Measurements from ENCODE around the gene FAM162B. TPM values are rescaled to one million over a fixed set of nuclear protein-coding genes. Genes with fewer than 3 reads are reported as not detected.

Gene FAM162B
- total RNA-seq, 1 experiment from 2014 or later: 2.1 TPM

- no peaks in the 10 kb centered on the region for H3K4me1 Mint-ChIP-seq
- Histone ChIP-seq H4K91ac (ENCODE audit: insufficient read length, low read depth, low read length) (no peak overlapping the region), H2BK12ac (ENCODE audit: insufficient read length, low read depth, low read length) (no peak overlapping the region), H2BK15ac (ENCODE audit: low read depth, low read length) (no peak overlapping the region), H3K27me3 (ENCODE audit: insufficient read depth, low read length) (no peaks in the 10 kb centered on the region), H3K14ac (ENCODE audit: insufficient read depth, low read length) (no peak overlapping the region), H2BK120ac (ENCODE audit: low read depth, low read length, poor library complexity, severe bottlenecking) (no peak overlapping the region), H4K8ac (replicated peaks; ENCODE audit: insufficient read length, low read depth, low read length) (no peak overlapping the region), H4K5ac (ENCODE audit: insufficient read length, low read depth, low read length) (no peak overlapping the region), H3K23ac (ENCODE audit: insufficient read length, low read depth, low read length) (no peak overlapping the region), H3K4me1 (ENCODE audit: insufficient read depth, low read length) (no peaks in the 10 kb centered on the region), H3K23me2 (ENCODE audit: insufficient read length, low read depth, low read length, poor library complexity, severe bottlenecking) (no peaks in the 10 kb centered on the region), H3T11ph (ENCODE audit: low read length) (no peak overlapping the region), H3K79me2 (ENCODE audit: insufficient read depth, low read length) (no peaks in the 10 kb centered on the region), H3K4ac (ENCODE audit: low read depth, low read length) (no peak overlapping the region), H4K20me1 (ENCODE audit: control insufficient read depth, insufficient read depth, insufficient read length) (no peaks in the 10 kb centered on the region), H3K56ac (ENCODE audit: insufficient read length, low read depth, low read length) (no peak overlapping the region), H2AFZ (ENCODE audit: low read length) (no peak overlapping the region), H2BK20ac (ENCODE audit: low read depth, low read length, poor library complexity, severe bottlenecking) (no peak overlapping the region), H3K18ac (ENCODE audit: insufficient read length, low read depth, low read length) (no peak overlapping the region), H3K4me2 (ENCODE audit: insufficient read depth, insufficient read length, low read length) (no peak overlapping the region), H3K9ac (ENCODE audit: extremely low read depth, insufficient read length, low read length) (no peak overlapping the region), H3K27ac (ENCODE audit: insufficient read length, low read depth, low read length) (no peak overlapping the region), H2AK5ac (ENCODE audit: insufficient read length, low read length) (no peak overlapping the region), H3K9me3 (ENCODE audit: control insufficient read depth, low read depth, low read length) (no peaks in the 10 kb centered on the region), H3K79me1 (ENCODE audit: insufficient read depth, low read depth, low read length, poor library complexity, severe bottlenecking) (no peaks in the 10 kb centered on the region), H2BK5ac (ENCODE audit: insufficient read length, low read length) (no peak overlapping the region)
- H3K27me3 Mint-ChIP-seq (ENCODE audit: low read depth): no peaks in the 10 kb centered on the region
- H3K36me3 Mint-ChIP-seq (ENCODE audit: insufficient read depth in 1 of 3, low read depth in 3 of 3): no peaks in the 10 kb centered on the region
- no CpG with 5 or more reads among the region's 3 CpGs for WGBS (ENCODE audit: extremely low coverage, insufficient read length, low lambda C conversion rate)
- no peaks in the 10 kb centered on the region for H3K9me3 Mint-ChIP-seq
- TF ChIP-seq, protein P1, sequence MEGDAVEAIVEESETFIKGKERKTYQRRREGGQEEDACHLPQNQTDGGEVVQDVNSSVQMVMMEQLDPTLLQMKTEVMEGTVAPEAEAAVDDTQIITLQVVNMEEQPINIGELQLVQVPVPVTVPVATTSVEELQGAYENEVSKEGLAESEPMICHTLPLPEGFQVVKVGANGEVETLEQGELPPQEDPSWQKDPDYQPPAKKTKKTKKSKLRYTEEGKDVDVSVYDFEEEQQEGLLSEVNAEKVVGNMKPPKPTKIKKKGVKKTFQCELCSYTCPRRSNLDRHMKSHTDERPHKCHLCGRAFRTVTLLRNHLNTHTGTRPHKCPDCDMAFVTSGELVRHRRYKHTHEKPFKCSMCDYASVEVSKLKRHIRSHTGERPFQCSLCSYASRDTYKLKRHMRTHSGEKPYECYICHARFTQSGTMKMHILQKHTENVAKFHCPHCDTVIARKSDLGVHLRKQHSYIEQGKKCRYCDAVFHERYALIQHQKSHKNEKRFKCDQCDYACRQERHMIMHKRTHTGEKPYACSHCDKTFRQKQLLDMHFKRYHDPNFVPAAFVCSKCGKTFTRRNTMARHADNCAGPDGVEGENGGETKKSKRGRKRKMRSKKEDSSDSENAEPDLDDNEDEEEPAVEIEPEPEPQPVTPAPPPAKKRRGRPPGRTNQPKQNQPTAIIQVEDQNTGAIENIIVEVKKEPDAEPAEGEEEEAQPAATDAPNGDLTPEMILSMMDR (conservative IDR thresholded peaks at IDR 0.05): no peak
- no peak overlapping the region for H3K4me3 Mint-ChIP-seq
- DNase-seq: no peak
- H3K27ac Mint-ChIP-seq: no peak overlapping the region
These were observed 27.7 kb upstream of the FAM162B start for GRCh38 chr6:116793224-116793623.
